Measurements from ENCODE around the gene TECPR1.
"Not testable (repeated sequence)": the region's sequence is repeated elsewhere in the genome, so short reads cannot be mapped to it uniquely, and the experiment has no call there.

Gene TECPR1

DNA sequence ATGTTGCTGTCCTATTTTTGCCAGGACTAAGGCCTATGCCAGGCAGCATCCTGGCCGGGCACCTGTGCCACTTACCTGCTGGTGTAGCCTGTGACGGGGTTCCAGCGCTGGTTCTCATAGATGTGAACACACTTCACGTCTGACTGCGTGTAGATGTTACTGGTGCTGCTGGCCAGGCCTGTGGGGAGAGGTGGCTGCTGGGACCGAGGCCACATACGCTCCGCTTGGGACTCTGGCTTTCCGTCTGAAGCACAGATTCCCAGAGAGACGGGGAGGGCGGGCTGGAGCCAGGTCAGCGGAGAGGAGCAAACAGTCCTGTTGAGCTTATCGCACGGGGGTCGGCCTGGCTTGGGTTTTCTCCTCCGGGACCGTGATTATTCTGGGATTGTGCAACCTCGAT is 24.1 kb downstream of the TECPR1 start:
- no peak for DNase-seq (ENCODE audit: low read depth)

- DNase-seq (ENCODE audit: low read depth) = no peak
These were observed 26.0 kb downstream of the TECPR1 start for GRCh38 chr7:98225913-98226614.

DNA sequence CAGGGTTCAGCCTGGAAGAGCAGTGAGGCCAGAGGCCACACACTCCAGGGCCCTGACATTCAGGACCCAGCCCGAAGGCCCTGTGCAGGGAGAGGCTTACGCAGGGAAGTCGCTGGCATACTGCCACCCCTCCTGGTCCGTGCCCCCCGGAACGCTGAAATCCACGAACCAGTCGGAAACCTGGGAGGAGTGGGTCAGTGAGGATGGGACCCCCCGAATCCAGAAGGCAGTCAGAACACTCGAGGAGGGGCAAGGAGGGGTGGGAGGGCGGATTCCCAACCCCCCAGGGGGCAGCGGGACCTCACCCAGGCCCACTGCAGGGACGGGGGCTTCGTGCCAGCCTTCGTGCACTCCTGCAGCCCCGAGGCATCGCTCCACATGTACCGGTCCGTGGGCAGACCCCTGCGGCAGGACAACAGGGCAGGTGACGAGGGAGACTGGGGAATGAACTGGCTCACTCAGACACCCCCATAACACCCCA is 27.3 kb downstream of the TECPR1 start:
- no peak for DNase-seq (ENCODE audit: low read depth)

DNA sequence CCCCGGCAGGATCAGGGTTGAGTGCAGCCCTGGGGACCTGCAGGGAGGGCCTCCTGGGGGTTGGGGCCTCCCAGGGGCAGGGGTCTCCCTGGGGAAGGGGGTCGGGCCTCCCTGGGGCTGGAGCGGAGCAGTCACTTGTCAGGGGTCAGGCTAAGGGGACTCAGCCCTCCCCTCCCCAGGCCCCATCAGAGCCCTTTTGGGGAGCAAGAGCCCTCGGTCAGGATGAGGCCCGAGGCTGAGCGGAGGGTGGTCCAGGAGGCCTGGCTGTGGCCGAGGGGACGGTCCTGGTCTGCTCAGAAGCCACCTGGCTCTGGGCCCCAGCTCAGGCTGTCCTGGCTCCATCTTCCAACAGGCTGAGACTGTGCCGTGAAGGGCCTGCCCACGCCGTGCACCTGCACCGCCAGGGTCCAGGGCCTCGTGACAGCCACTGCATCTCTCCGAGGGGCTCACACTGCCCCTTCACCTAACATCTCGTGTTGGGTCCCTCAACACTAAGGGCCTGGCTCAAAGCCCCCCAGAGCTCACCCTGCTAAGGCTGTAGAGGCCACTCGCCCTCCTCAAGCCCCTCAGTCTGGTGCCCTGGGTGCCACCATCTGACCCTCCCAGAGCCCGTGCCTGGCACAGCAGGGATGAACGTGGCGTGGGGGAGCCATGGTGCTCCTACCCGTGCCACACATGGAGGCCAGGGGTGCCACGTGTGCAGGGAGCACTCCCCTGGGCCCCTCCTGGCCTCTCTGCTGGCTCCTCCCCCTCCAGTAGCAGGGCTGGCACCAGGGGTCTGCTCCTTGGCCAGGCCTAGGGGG is 27.9 kb downstream of the TECPR1 start:
- DNase-seq (ENCODE audit: low read depth) = no peak

DNA sequence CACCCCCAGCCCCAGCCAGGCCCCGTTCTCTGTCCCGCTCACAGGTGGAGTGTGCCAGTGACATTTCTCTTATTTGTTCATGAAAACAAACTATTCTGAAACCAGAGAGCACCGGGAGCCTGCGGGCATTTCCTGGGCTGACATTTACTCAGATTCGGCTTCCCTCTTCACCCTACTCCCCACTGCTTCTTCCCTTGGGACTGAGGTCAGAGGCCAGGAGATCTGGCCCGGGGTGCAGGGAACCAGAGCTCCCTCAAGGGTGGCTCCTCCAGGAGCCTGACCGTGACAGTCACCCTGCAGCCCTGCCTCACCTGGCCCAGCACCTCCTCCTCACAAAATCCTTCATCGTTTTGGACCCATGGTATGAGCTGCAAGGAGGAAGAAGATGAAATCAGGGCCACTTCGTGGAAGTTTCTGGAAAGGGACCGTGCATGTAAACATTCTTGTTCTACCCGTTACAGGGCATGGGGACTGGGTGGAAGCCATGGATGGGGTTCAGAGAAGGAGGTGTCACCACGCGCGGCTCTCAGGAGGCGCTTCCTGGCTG is 28.6 kb downstream of the TECPR1 start:
- no peak for DNase-seq (ENCODE audit: low read depth)

DNA sequence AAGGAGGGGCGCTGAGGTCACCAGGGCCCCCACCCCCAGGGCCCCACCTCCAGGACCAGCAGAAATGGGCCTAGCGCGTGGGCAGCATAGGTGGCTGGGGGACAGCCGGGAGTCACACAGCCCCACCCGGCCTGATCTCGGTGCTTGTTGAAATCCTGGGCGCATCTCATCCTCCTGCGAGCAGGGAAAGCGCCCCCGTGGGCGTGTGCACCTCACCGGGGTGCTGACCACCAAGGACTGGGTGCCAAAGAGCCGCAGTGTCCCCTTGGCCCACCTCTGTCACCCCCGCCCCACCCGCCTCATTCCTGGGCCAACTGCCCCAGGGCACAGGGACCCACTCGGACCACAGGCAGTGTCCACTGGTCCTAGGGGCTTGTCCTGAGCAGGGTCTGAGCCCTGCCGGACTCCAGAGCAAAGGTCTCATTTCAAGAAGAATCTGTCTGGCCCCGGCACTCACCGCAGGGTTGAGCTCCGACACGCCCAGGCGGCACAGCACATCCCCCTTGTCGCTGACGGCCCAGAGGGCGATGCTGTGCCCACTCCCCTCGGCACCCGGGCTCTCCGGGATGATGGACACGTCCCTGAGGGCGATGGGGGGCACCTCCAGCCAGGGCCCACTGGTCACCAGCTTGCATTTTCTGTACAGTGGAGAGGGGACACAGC is 29.4 kb downstream of the TECPR1 start:
- DNase-seq (ENCODE audit: low read depth) = no peak

- DNase-seq (ENCODE audit: low read depth) = no peak
These were observed 30.2 kb downstream of the TECPR1 start for GRCh38 chr7:98221611-98222532.

- not testable (repeated sequence) for DNase-seq (ENCODE audit: low read depth)
These were observed 32.6 kb downstream of the TECPR1 start for GRCh38 chr7:98219382-98219781.

DNA sequence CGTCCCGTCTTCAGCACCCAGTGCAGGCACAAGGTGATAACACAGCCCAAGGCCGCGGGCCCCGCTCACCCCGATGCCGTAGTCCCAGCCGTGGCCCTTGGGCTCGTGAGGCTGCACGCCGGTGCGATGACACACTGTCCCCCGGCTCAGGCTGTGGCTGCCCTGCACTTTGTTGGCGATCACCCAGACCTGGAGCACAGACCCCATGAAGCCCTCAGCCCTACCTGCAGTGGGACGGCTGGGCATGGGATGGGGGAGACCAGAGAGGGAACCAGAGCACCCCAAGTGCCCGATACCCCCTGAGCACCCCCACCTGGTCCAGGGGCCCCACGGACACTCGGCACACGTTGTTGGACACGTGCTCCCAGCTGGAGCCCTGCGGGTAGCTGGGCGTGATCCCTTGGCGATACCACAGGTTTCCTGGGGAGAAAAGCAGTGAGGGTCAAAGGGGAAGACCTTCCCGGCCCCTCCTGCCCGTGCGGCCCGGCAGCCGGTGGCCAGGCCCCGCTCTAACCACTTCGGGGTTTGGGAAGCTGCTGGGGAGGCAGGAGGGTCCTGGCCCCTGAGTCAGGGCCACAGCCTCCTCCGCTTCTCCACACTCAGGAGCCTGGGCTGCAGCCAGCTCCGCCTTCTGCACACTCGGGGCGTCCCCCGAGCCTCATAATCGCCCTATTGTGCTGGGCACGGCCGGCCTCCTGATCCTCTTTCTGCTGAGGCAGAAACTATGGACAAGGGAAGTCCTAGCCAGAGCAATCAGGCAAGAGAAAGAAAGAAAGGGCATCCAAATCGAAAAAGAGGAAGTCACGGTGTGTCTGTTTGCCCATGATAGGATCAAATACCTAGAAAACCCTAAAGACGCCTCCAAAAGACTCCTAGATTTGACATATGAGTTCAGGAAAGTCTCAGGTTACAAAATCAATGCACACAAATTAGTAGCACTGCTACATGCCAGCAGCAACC is 34.1 kb downstream of the TECPR1 start:
- no peak for DNase-seq (ENCODE audit: low read depth)

DNA sequence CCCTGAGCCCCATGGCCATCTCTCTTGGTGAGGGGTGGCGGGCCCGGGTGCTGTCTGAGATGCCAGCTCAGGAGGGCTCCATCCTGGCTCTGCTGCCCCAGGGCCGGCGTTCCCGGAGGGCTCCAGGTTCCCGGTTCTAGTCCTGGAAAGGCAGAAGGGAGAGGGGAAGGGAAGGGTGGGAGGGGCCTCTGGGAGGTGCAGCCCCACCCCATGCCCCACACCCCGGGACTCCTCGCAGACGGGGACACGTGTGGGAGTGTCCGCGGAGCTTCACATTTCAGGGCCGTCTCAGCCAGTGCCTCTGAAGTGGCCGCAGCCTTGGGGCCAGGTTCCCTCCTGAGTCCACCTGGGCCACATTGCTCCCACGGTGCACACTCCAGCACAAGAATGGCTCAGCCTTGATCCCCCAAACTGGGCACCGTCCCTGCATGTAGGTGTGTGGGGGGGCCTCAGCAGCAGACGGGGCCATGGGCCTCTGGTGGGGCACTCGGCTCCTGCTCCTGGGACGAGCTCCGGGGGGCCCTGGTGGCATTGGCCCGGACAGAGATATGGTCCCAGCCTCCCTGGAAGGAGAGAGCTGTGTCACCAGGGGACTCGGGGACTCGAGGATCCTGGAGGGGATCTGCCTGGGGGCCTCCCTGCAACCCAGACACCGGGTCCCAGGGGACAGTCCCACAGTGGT is 35.0 kb downstream of the TECPR1 start:
- no peak for DNase-seq (ENCODE audit: low read depth)

GRCh38 chr7:98215561-98216495 is 36.2 kb downstream of the TECPR1 start:
- DNase-seq (ENCODE audit: low read depth) = no peak

- no peak for DNase-seq (ENCODE audit: low read depth)
These were observed 37.2 kb downstream of the TECPR1 start for GRCh38 chr7:98214811-98215321.

DNA sequence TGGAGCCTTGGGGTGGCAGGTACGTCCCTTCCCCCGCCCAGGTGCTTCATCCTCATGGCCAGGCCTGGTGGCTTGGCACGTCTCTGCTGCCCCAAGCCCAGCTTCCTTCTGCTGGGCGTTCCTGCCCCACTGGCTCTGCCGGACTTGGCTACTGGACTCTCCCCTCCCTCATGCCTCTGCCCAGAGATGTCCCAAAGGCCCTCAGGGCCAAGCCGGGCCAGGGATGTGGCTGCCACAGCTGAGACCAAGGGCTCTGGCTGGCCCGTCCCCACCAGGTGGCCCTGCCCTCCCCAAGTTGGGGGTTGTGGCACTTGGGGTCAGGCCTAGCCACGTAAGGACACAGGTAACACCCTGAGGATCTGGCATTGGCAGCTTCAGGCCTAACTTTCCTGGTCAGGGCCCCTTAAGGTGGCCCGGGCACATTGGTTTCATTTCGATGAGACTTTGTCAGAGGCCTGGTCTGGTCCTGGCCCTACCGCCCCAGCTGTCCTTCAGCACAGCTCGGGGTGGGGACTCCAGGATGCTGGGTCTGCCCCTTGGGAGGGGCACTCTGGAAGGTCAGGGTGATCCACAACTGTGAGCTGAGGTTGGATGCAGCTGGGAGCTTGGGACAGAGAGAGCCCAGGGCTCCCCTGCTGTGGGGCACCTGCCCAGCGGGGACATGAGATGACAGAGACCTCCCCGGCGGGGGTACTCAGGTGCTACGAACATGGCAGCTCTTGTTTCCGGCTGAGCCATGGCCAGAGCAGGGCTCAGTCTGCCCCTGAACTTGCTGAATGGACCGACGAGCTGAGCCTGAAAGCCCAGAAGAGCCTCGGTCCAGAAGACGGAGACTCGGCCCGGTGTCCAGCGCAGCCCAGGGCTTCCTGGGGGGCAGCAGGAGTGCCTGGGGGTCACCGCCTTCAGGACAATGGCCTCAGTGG is 37.9 kb downstream of the TECPR1 start:
- DNase-seq (ENCODE audit: low read depth) = no peak

DNA sequence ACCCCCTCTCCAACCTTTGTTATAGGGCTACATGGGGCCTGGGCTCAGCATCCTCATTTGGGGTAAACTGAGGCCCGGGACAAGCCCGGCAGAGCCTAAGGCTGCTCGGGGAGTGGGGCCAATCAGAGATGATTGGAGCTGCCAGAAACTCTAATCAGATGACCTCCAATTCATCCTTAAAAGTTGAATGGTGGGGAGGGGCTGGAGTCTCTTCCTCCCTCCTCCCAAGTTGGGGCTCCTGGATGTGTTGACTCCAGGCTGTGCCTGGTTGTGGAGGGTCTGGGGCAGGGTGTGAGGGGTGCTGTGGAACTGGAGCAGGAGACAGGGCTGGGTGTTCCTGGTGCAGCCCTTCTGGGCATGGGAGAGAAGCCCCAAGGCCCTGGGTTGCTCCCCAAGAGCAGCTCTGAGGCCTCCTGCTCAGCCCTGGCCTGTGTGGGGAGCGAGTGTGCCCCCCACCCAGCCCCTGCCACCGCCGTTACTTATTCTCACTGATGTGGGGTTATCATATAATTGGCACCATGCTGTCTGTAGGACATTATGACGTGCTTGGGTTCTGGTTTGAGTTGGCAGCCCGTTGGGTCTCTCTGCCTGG is 38.6 kb downstream of the TECPR1 start:
- DNase-seq (ENCODE audit: low read depth) = no peak

- DNase-seq (ENCODE audit: low read depth) = no peak
These were observed 39.4 kb downstream of the TECPR1 start for GRCh38 chr7:98212532-98213041.

GRCh38 chr7:98211676-98212531 is 40.1 kb downstream of the TECPR1 start:
- no peak for DNase-seq (ENCODE audit: low read depth)

All from non-pigmented ciliary epithelial cell (primary cell).